H1 (cell line): Measurements from ENCODE around the gene LOXHD1. TPM values are rescaled to one million over a fixed set of nuclear protein-coding genes. Genes with fewer than 3 reads are reported as not detected.

Experiments used
- CTCF ChIA-PET: fragments of 300-600 bp; sonication (Branson Sonifier 250); formaldehyde crosslinking; loops from one replicate; lab custom pipeline; 2021; ENCODE audit not compliant: partially characterized antibody; lab: Charles Lee
- POLR2A ChIA-PET: fragments of 300-600 bp; sonication (Branson Sonifier 250); formaldehyde crosslinking; loops from one replicate; lab custom pipeline; 2021; ENCODE audit warnings: inconsistent platforms; ENCODE audit not compliant: partially characterized antibody; lab: Charles Lee
- DNase-seq, 2 experiments: peaks; one replicate each; pipeline versions ENCODE4 v3.0.0 to v3.0.0-alpha.2; 2010 to 2022; ENCODE audit warnings: low spot score in 2 of 2, low read depth in 1 of 2, mixed read lengths in 1 of 2
- FAIRE-seq: peaks from 2 replicates; lab custom pipeline; 2011; peaks lifted over from hg19 to GRCh38; lab: Jason Lieb, UNC
- H2AFZ ChIP-seq: 2 replicates; pipeline ENCODE4 v1.8.1; 2012; ENCODE audit warnings: low read length, inconsistent platforms
- H2AK5ac ChIP-seq: 2 replicates; pipeline ENCODE4 v1.6.1; 2013; ENCODE audit warnings: low read depth, low read length
- H2BK120ac ChIP-seq: replicated peaks from 2 replicates; pipeline ENCODE3; 2013; ENCODE audit warnings: low read depth, low read length, inconsistent platforms
- H2BK12ac ChIP-seq: 2 replicates; pipeline ENCODE4 v1.6.1; 2013; ENCODE audit warnings: low read depth, low read length
- H2BK15ac ChIP-seq: 2 replicates; pipeline ENCODE4 v1.6.1; 2013; ENCODE audit warnings: low read length
- H2BK20ac ChIP-seq: 2 replicates; pipeline ENCODE4 v1.6.1; 2013; ENCODE audit warnings: low read length
- H2BK5ac ChIP-seq: 2 replicates; pipeline ENCODE4 v1.6.1; 2013; ENCODE audit warnings: low read depth, low read length
- H3K14ac ChIP-seq: 2 replicates; pipeline ENCODE4 v1.6.1; 2013; ENCODE audit warnings: inconsistent platforms; ENCODE audit not compliant: insufficient read length
- H3K18ac ChIP-seq: 2 replicates; pipeline ENCODE4 v1.6.1; 2013; ENCODE audit warnings: low read length; ENCODE audit errors: extremely low read depth
- H3K23ac ChIP-seq: 2 replicates; pipeline ENCODE4 v1.6.1; 2013; ENCODE audit warnings: inconsistent platforms; ENCODE audit not compliant: insufficient read length
- H3K23me2 ChIP-seq: 2 replicates; pipeline ENCODE4 v1.6.1; 2013; ENCODE audit warnings: low read depth, low read length
- H3K27ac ChIP-seq: 2 replicates; pipeline ENCODE4 v1.6.1; 2011; ENCODE audit warnings: low read depth, low read length, inconsistent platforms
- H3K27me3 ChIP-seq, 4 experiments: replicated peaks in 1 of 4; 1 replicate in 1 of 4; 2 replicates in 3 of 4; pipeline versions ENCODE4 v1.6.1 to v1.8.1; 2011 to 2013; ENCODE audit warnings: low read length in 3 of 4, mild to moderate bottlenecking in 3 of 4, inconsistent platforms in 2 of 4, mixed read lengths in 2 of 4, moderate library complexity in 1 of 4; ENCODE audit not compliant: control insufficient read depth in 3 of 4, insufficient read depth in 3 of 4; ENCODE audit errors: extremely low read depth in 1 of 4
- H3K36me3 ChIP-seq, 4 experiments: 2 replicates each; pipeline versions ENCODE4 v1.6.1 to v1.8.1; 2011 to 2013; ENCODE audit warnings: mild to moderate bottlenecking in 4 of 4, low read length in 3 of 4, moderate library complexity in 2 of 4, control low read depth in 1 of 4, inconsistent platforms in 1 of 4; ENCODE audit not compliant: insufficient read depth in 4 of 4, control insufficient read depth in 2 of 4
- H3K4ac ChIP-seq: replicated peaks from 2 replicates; pipeline ENCODE3; 2013; ENCODE audit warnings: low read length, low read depth, mixed read lengths, inconsistent platforms; ENCODE audit not compliant: insufficient read length
- H3K4me1 ChIP-seq, 4 experiments: replicated peaks in 1 of 4; 1 replicate in 1 of 4; 2 replicates in 3 of 4; pipeline versions ENCODE4 v1.6.1 to v1.8.1; 2011 to 2013; ENCODE audit warnings: low read length in 3 of 4, inconsistent platforms in 2 of 4, mixed read lengths in 1 of 4; ENCODE audit not compliant: insufficient read depth in 4 of 4, control insufficient read depth in 3 of 4
- H3K4me2 ChIP-seq, 2 experiments: 2 replicates each; pipeline versions ENCODE4 v1.6.1 to v1.8.1; 2011 to 2013; ENCODE audit warnings: low read depth in 2 of 2, low read length in 2 of 2, control low read depth in 1 of 2, inconsistent platforms in 1 of 2, mild to moderate bottlenecking in 1 of 2; ENCODE audit not compliant: insufficient read depth in 1 of 2
- H3K4me3 ChIP-seq, 4 experiments: fragments of 200-600, 300-600 bp in 1 of 4; sonication (generic), shearing (Covaris generic), sonication (Bioruptor Twin) in 1 of 4; 2 replicates each; pipeline versions ENCODE4 v1.5.1 to v1.8.1; 2011 to 2016; ENCODE audit warnings: low read length in 4 of 4, low read depth in 3 of 4, control low read depth in 2 of 4, inconsistent platforms in 2 of 4, mild to moderate bottlenecking in 2 of 4, mixed read lengths in 1 of 4, moderate library complexity in 1 of 4; ENCODE audit not compliant: insufficient read depth in 2 of 4; ENCODE audit errors: extremely low read depth in 1 of 4
- H3K56ac ChIP-seq: replicated peaks from 2 replicates; pipeline ENCODE3; 2013; ENCODE audit warnings: low read depth, mild to moderate bottlenecking, mixed read lengths, low read length, inconsistent platforms; ENCODE audit not compliant: insufficient read length
- H3K79me1 ChIP-seq: 2 replicates; pipeline ENCODE4 v1.6.1; 2013; ENCODE audit warnings: low read depth, low read length, control low read depth
- H3K79me2 ChIP-seq, 2 experiments: 2 replicates each; pipeline versions ENCODE4 v1.6.1 to v1.8.1; 2012 to 2013; ENCODE audit warnings: low read length in 2 of 2, mild to moderate bottlenecking in 2 of 2, inconsistent platforms in 1 of 2; ENCODE audit not compliant: insufficient read depth in 2 of 2, control insufficient read depth in 1 of 2
- H3K9ac ChIP-seq, 4 experiments: replicated peaks in 1 of 4; 1 replicate in 1 of 4; 2 replicates in 3 of 4; pipeline versions ENCODE4 v1.6.1 to v1.8.1; 2011 to 2013; ENCODE audit warnings: low read depth in 3 of 4, low read length in 3 of 4, control low read depth in 2 of 4, mild to moderate bottlenecking in 2 of 4, moderate library complexity in 2 of 4, inconsistent platforms in 1 of 4; ENCODE audit errors: extremely low read depth in 1 of 4
- H3K9me3 ChIP-seq, 2 experiments: 2 replicates each; pipeline versions ENCODE4 v1.6.1 to v1.8.1; 2012 to 2013; ENCODE audit warnings: mild to moderate bottlenecking in 2 of 2, moderate library complexity in 2 of 2, control low read depth in 1 of 2, inconsistent platforms in 1 of 2, low read depth in 1 of 2, low read length in 1 of 2, mixed read lengths in 1 of 2; ENCODE audit not compliant: insufficient read depth in 2 of 2
- H4K20me1 ChIP-seq, 2 experiments: replicated peaks in 1 of 2; 2 replicates each; pipeline versions ENCODE3 to v1.8.1; 2011 to 2013; ENCODE audit warnings: inconsistent platforms in 2 of 2, low read length in 2 of 2, mild to moderate bottlenecking in 1 of 2; ENCODE audit not compliant: insufficient read depth in 2 of 2, control insufficient read depth in 1 of 2
- H4K5ac ChIP-seq: 2 replicates; pipeline ENCODE4 v1.6.1; 2013; ENCODE audit warnings: low read length, low read depth, mixed read lengths, inconsistent platforms; ENCODE audit not compliant: insufficient read length
- H4K8ac ChIP-seq: 2 replicates; pipeline ENCODE4 v1.8.0; 2013; ENCODE audit warnings: mild to moderate bottlenecking, moderate library complexity, low read length, inconsistent platforms; ENCODE audit not compliant: insufficient read depth; ENCODE audit errors: extremely low read depth
- H4K91ac ChIP-seq: replicated peaks from 2 replicates; pipeline ENCODE3; 2013; ENCODE audit warnings: low read length, mixed read lengths, inconsistent platforms; ENCODE audit not compliant: insufficient read length
- CHD1 ChIP-seq: IDR thresholded peaks from 2 replicates; pipeline ENCODE4 v1.6.1; 2012; ENCODE audit warnings: low read depth, low read length, improper control_type of control experiment
- RBBP5 ChIP-seq: IDR thresholded peaks from 2 replicates; pipeline ENCODE4 v1.7.1; 2012; ENCODE audit warnings: low read depth, mild to moderate bottlenecking, inconsistent platforms, low read length, moderate library complexity, borderline replicate concordance
- RFX5 ChIP-seq: IDR thresholded peaks from 2 replicates; pipeline ENCODE4 v1.6.1; 2011; ENCODE audit warnings: low read depth, low read length, improper control_type of control experiment, borderline replicate concordance
- RXRA ChIP-seq: IDR thresholded peaks from 2 replicates; pipeline ENCODE4 v1.6.1; 2011; ENCODE audit warnings: low read depth, mild to moderate bottlenecking, low read length, moderate library complexity; ENCODE audit not compliant: insufficient read depth
- SIN3A ChIP-seq, 2 experiments: IDR thresholded peaks in 1 of 2; conservative IDR thresholded peaks in 1 of 2; 2 replicates each; pipeline ENCODE4 v1.6.1; 2011 to 2012; ENCODE audit warnings: low read length in 2 of 2, improper control_type of control experiment in 1 of 2, low read depth in 1 of 2, mild to moderate bottlenecking in 1 of 2
- TAF1 ChIP-seq: IDR thresholded peaks from 2 replicates; pipeline ENCODE4 v1.6.1; 2011; ENCODE audit warnings: mild to moderate bottlenecking, low read depth, low read length
- WGBS, 2 experiments: shearing (Covaris generic) in 1 of 2; methylation state at CpG; one replicate each; pipeline versions ENCODE4 v1.1.6 to v1.1.7; 2013 to 2015; ENCODE audit warnings: low lambda C conversion rate in 2 of 2, mixed read lengths in 2 of 2, inconsistent platforms in 1 of 2, low coverage in 1 of 2, missing lambda C conversion rate in 1 of 2; ENCODE audit not compliant: insufficient replicate concordance in 2 of 2, insufficient coverage in 1 of 2, insufficient read length in 1 of 2; ENCODE audit errors: extremely low coverage in 1 of 2, missing lambda C conversion rate in 1 of 2; 5-methylcytosine and 5-hydroxymethylcytosine counted together
- polyA plus RNA-seq, 7 experiments: library from polyadenylated mRNA; depleted of rRNA in 3 of 7; stranded (reverse) in 5 of 7; unstranded in 2 of 7; fragments of >200 nt in 5 of 7; fragments of 200-250 nt in 2 of 7; gene quantifications; 1 replicate in 5 of 7; 2 replicates in 1 of 7; 4 replicates in 1 of 7; pipeline versions ENCODE4 v1.2.1 to v1.2.3, GENCODE V29; 2011 to 2013; ENCODE audit warnings: missing spikeins in 2 of 7, mixed read lengths in 2 of 7
- total RNA-seq: library from RNA; stranded (reverse); fragmentation: NEBNext Ultra II Directional; extraction: Animal tissue kit (Norgen Biotek cat#: 25700); gene quantifications from 2 replicates; pipeline ENCODE4 v1.2.1, GENCODE V29; 2021

The LOXHD1 gene
- total and polyA plus RNA-seq, 2 of the 8 experiments (the other 6 are each of a cell fraction or from before 2014, with no cell fraction given): 0.02 TPM; not detected in 1

- no peak overlapping the region for H3K9ac ChIP-seq
- TF ChIP-seq TAF1 (no peak), RXRA (no peak), RFX5 (no peak), RBBP5 (no peak), SIN3A (conservative IDR thresholded peaks at IDR 0.05 in 1 of 2, IDR thresholded peaks at IDR 0.05 in 1 of 2; ENCODE audit: low read depth in 1 of 2, low read length in 2 of 2) (no peak), CHD1 (no peak)
- H2BK5ac ChIP-seq: no peak overlapping the region
- H3K4me3 ChIP-seq: no peak overlapping the region
- H3K56ac ChIP-seq: no peak overlapping the region
- no peak overlapping the region for H2BK12ac ChIP-seq
- FAIRE-seq (no peak), DNase-seq (no peak)
- POLR2A ChIA-PET: no interaction called here
- H3K27ac ChIP-seq: no peak overlapping the region
- no peak overlapping the region for H3K23ac ChIP-seq
- no peak overlapping the region for H2AFZ ChIP-seq
- H3K18ac ChIP-seq: no peak overlapping the region
- H4K8ac ChIP-seq: no peak overlapping the region
- no peak overlapping the region for H3K14ac ChIP-seq
- H3K23me2 ChIP-seq: no peaks in the 10 kb centered on the region
- no peak overlapping the region for H4K91ac ChIP-seq
- no peaks in the 10 kb centered on the region for H3K79me1 ChIP-seq
- no peak overlapping the region for H3K4ac ChIP-seq
- peaks cover 7 to 8% (median 7%) of the 10 kb centered on the region in 4 experiments for H3K4me1 ChIP-seq
- peaks cover 0 to 14% (median 8%) of the 10 kb centered on the region in 4 experiments; a peak in 5 of 8 replicates for H3K36me3 ChIP-seq
- no peaks in the 10 kb centered on the region for H4K20me1 ChIP-seq
- H3K9me3 ChIP-seq: peaks cover 23 to 29% of the 10 kb centered on the region in 2 experiments
- H3K79me2 ChIP-seq: no peaks in the 10 kb centered on the region
- no peak overlapping the region for H2BK15ac ChIP-seq
- WGBS, 2 experiments: 92% methylated on average over 6 of the region's 6 CpGs; no CpG with 5 or more reads in 1 of the 2 experiments
- no peak overlapping the region for H2BK120ac ChIP-seq
- no peak overlapping the region for H2AK5ac ChIP-seq
- CTCF ChIA-PET: interaction anchor here (1.0 to 1.1 kb wide), 3 partner anchors 9 to 205 kb away, joined by 3 read pairs; no protein-coding TSS in a partner anchor
- no peak overlapping the region for H2BK20ac ChIP-seq
- H4K5ac ChIP-seq: no peak overlapping the region
- H3K4me2 ChIP-seq: no peak overlapping the region
- H3K27me3 ChIP-seq: no peaks in the 10 kb centered on the region
Observed at GRCh38 chr18:46452820-46453219, 204.2 kb downstream of the LOXHD1 start.
